ENCODE measurements around the gene TEX14.
"Not testable (repeated sequence)": the region's sequence is repeated elsewhere in the genome, so short reads cannot be mapped to it uniquely, and the experiment has no call there.

The TEX14 gene

DNA sequence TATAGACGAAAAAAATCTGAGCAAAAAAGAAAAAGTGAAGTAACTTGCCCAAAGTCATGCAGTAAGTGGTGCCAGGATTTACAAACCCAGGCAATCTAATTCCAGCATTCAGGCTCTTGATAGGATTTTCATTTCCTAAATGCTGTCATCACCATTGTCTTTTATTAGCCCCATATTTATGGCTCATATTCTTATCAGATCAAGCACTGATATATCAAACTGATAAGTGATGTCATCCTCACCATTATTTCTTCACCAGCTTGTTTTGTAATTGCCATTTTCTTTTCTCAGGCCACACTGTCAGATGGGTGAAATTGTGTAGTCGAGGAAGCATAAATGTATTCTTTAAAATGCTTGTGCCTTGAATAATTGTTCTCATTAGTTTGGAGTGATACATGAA, 1.9 kb upstream of the TEX14 start:
- TF ChIP-seq, protein P1, sequence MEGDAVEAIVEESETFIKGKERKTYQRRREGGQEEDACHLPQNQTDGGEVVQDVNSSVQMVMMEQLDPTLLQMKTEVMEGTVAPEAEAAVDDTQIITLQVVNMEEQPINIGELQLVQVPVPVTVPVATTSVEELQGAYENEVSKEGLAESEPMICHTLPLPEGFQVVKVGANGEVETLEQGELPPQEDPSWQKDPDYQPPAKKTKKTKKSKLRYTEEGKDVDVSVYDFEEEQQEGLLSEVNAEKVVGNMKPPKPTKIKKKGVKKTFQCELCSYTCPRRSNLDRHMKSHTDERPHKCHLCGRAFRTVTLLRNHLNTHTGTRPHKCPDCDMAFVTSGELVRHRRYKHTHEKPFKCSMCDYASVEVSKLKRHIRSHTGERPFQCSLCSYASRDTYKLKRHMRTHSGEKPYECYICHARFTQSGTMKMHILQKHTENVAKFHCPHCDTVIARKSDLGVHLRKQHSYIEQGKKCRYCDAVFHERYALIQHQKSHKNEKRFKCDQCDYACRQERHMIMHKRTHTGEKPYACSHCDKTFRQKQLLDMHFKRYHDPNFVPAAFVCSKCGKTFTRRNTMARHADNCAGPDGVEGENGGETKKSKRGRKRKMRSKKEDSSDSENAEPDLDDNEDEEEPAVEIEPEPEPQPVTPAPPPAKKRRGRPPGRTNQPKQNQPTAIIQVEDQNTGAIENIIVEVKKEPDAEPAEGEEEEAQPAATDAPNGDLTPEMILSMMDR (IDR thresholded peaks at IDR 0.05; ENCODE audit: low read depth, low read length, missing control alignments): no peak
- Histone ChIP-seq H3K36me3 (replicated peaks) (no peaks in the 10 kb centered on the region), H3K27ac (no peak overlapping the region), H3K27me3 (replicated peaks) (no peaks in the 10 kb centered on the region), H3K4me3 (ENCODE audit: low read depth, low read length) (no peak overlapping the region)
- no peak for DNase-seq
- in situ Hi-C loops (cut with HindIII; ENCODE audit: low pct_ligation_motif_present, low sequenced_read_pairs): no loop called here

DNA sequence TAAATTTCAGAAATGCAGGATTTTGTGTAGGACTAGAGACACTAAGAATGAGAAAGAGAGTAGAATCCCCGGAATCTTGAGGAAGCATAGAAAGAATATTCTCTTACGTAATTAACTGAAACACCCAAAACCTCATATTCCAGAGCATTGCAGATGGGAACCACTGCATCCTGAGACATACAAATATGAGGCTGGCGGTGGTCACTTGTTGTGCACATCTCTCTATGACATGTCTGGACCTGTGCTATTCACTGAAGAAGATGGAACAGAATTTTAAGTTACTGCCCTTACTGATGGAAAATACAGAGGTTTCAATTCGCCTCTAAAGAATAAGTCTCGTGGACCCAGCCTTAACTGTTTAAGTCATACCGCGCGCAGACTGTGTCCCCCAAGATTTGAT, 1.4 kb upstream of the TEX14 start:
- in situ Hi-C loops (cut with HindIII; ENCODE audit: low pct_ligation_motif_present, low sequenced_read_pairs): no loop called here
- DNase-seq: no peak
- no peaks in the 10 kb centered on the region for H3K36me3 ChIP-seq (replicated peaks)
- no peaks in the 10 kb centered on the region for H3K27me3 ChIP-seq (replicated peaks)
- TF ChIP-seq, protein P1 (IDR thresholded peaks at IDR 0.05; ENCODE audit: low read depth, low read length, missing control alignments): no peak
- peak overlapping the region; percentile 58 for H3K27ac ChIP-seq
- H3K4me3 ChIP-seq (ENCODE audit: low read depth, low read length): peak overlapping the region; percentile 78

DNA sequence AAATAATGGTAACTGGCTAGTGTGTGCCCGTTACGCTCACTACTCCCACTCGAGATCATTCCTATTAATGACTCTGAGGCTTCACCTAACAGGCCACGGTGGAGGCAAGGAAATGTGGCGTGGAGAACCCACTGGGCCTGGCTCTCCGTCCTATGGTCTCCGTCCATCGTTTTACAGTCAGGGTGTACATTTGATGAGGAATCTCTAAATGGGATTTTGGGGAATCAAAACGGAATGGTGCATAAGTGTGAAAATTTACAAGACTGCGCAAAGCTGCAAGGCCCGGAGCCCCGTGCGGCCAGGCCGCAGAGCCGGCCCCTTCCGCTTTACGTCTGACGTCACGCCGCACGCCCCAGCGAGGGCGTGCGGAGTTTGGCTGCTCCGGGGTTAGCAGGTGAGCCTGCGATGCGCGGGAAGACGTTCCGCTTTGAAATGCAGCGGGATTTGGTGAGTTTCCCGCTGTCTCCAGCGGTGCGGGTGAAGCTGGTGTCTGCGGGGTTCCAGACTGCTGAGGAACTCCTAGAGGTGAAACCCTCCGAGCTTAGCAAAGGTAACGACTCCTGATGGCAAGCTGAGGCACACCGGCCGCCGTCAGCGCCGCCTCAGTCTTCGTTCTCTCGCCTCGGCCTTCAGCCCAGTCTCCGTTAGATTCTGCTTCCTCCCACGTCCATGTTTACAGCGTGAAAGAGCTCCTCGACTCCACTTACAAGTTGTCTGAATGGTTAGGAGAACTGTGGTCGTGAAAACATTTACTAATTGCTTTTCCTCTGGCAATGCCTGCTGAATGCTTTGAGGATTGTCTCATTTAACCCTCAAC, 602 bp upstream of the TEX14 start, which contains the start of gene RAD51C:
TSS of gene RAD51C (plus strand) at position 364 of the 817 bp plus-strand sequence. CDS start at position 406, 42 bp downstream.
- peak within 1 kb of the TSS; percentile 58 for H3K27ac ChIP-seq
- TF ChIP-seq, protein P1 (IDR thresholded peaks at IDR 0.05; ENCODE audit: low read depth, low read length, missing control alignments): peak; percentile 18
- peak within 1 kb of the TSS; percentile 78 for H3K4me3 ChIP-seq (ENCODE audit: low read depth, low read length)
- no peaks in the 10 kb centered on the region for H3K36me3 ChIP-seq (replicated peaks)
- no peaks in the 10 kb centered on the region for H3K27me3 ChIP-seq (replicated peaks)
- peak; percentile 65 for DNase-seq
- in situ Hi-C loops (cut with HindIII; ENCODE audit: low pct_ligation_motif_present, low sequenced_read_pairs): no loop called here

DNA sequence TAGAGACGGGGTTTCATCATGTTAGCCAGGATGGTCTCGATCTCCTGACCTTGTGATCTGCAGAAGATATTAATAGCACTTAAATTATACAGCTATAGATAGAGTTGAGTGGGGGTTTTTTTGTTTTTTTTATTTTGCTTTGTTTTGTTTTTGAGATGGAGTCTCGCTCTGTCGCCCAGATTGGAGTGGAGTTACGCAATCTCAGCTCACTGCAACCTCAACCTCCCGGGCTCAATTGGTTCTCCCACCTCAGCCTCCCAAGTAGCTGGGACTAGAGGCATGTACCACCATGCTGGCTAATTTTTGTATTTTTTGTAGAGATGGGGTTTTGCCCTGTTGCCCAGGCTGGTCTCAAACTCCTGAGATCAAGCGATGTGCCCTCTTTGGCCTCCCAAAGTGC, 1.8 kb downstream of the TEX14 start:
- H3K36me3 ChIP-seq (replicated peaks); DNase-seq; H3K27ac ChIP-seq; H3K4me3 ChIP-seq (ENCODE audit: low read depth, low read length); H3K27me3 ChIP-seq (replicated peaks); in situ Hi-C loops (cut with HindIII; ENCODE audit: low pct_ligation_motif_present, low sequenced_read_pairs): not testable (repeated sequence)

DNA sequence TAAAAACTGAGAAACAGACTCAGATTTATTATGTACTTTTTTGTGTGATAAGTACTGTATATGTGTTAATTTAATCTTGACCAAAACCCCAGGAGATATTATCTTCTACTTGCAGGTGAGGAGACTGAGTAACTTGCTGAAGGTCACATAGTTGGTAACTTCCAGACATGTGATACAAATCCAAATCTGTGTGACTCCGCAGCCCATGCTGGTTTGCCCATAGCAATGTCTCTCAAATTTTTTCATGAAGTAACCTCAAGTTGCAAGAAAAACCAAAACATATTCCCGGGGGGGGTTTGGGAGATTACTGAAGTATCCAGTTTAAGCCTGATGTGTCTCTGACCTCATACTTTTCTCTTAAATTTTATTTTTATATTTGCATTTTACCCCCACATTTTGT, 3.3 kb downstream of the TEX14 start:
- TF ChIP-seq, protein P1 (IDR thresholded peaks at IDR 0.05; ENCODE audit: low read depth, low read length, missing control alignments): no peak
- no peak overlapping the region for H3K27ac ChIP-seq
- no peaks in the 10 kb centered on the region for H3K27me3 ChIP-seq (replicated peaks)
- no peak for DNase-seq
- H3K4me3 ChIP-seq (ENCODE audit: low read depth, low read length): no peak overlapping the region
- no peaks in the 10 kb centered on the region for H3K36me3 ChIP-seq (replicated peaks)
- in situ Hi-C loops (cut with HindIII; ENCODE audit: low pct_ligation_motif_present, low sequenced_read_pairs): no loop called here

DNA sequence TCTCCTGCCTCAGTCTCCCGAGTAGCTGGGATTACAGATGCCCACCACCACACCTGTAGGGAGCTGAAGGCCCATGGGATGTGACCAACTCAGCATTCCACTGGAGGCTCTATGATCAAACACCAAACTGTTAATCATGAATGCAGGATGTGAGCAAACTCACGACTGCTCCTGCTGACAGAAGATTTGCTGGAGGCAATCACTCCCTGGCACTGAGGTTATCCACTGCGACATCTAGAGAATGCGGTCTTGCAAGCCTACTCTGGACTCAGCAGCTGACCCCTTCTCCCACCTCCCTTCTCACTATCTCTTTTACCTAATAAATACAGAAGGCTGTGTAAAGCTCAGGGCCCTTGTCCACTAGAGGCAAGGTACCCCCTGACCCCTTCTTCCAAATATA, 4.9 kb downstream of the TEX14 start:
- TF ChIP-seq, protein P1 (IDR thresholded peaks at IDR 0.05; ENCODE audit: low read depth, low read length, missing control alignments): no peak
- DNase-seq: no peak
- Histone ChIP-seq H3K27me3 (replicated peaks) (no peaks in the 10 kb centered on the region), H3K27ac (no peak overlapping the region), H3K4me3 (ENCODE audit: low read depth, low read length) (no peak overlapping the region), H3K36me3 (replicated peaks) (no peaks in the 10 kb centered on the region)
- in situ Hi-C loops (cut with HindIII; ENCODE audit: low pct_ligation_motif_present, low sequenced_read_pairs): no loop called here

DNA sequence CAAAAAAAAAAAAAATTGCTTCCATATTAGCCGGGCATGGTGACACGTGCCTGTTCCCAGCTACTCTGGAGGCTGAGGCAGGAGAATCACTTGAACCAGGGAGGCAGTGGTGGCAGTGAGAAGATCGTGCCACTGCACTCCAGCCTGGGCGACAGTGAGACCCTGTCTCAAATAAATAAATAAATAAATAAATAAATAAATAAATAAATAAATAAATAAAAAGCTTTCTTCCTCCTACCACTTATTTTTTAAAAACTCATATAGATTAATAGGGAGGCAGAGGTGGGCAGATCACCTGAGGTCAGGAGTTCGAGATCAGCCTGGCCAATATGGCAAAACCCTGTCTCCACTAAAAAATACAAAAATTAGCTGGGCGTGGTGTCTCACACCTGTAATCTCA, 7.4 kb downstream of the TEX14 start:
- H3K36me3 ChIP-seq (replicated peaks); H3K27me3 ChIP-seq (replicated peaks); in situ Hi-C loops (cut with HindIII; ENCODE audit: low pct_ligation_motif_present, low sequenced_read_pairs); DNase-seq; H3K4me3 ChIP-seq (ENCODE audit: low read depth, low read length); H3K27ac ChIP-seq: not testable (repeated sequence)

All from brain microvascular endothelial cell (primary cell).